Activated T-cell treated with anti-CD3 and anti-CD28 coated beads, Interleukin-2, amount 50 U/mL, for 4 hours (primary cell): ENCODE data around the gene XIRP2. TPM values are rescaled to one million over a fixed set of nuclear protein-coding genes. Genes with fewer than 3 reads are reported as not detected.

Experiments used
- ATAC-seq, 2 donors: fragments of 200-7000 bp; cut with Tn5 transposase; one replicate each; pipeline ENCODE4 v1.10.0; 2021
- DNase-seq: peaks from one replicate; pipeline ENCODE4 v3.0.0-alpha.2; 2020
- H3K27me3 Mint-ChIP-seq: one replicate; pipeline ENCODE4 v1.8.0; 2021; ENCODE audit warnings: low read depth, mixed read lengths
- H3K36me3 Mint-ChIP-seq: one replicate; pipeline ENCODE4 v1.8.0; 2022; ENCODE audit warnings: mixed read lengths; ENCODE audit not compliant: insufficient read depth
- H3K4me1 Mint-ChIP-seq: one replicate; pipeline ENCODE4 v1.8.0; 2021; ENCODE audit warnings: low read depth, mixed read lengths
- H3K4me3 Mint-ChIP-seq: one replicate; pipeline ENCODE4 v1.8.0; 2021; ENCODE audit warnings: mild to moderate bottlenecking, moderate library complexity, mixed read lengths
- H3K9me3 Mint-ChIP-seq: one replicate; pipeline ENCODE4 v1.8.0; 2021; ENCODE audit warnings: mixed read lengths
- total RNA-seq, 3 donors: library from RNA; stranded (reverse); gene quantifications; one replicate each; pipeline ENCODE4 v1.2.1, GENCODE V29; 2021

The XIRP2 gene, protein sequence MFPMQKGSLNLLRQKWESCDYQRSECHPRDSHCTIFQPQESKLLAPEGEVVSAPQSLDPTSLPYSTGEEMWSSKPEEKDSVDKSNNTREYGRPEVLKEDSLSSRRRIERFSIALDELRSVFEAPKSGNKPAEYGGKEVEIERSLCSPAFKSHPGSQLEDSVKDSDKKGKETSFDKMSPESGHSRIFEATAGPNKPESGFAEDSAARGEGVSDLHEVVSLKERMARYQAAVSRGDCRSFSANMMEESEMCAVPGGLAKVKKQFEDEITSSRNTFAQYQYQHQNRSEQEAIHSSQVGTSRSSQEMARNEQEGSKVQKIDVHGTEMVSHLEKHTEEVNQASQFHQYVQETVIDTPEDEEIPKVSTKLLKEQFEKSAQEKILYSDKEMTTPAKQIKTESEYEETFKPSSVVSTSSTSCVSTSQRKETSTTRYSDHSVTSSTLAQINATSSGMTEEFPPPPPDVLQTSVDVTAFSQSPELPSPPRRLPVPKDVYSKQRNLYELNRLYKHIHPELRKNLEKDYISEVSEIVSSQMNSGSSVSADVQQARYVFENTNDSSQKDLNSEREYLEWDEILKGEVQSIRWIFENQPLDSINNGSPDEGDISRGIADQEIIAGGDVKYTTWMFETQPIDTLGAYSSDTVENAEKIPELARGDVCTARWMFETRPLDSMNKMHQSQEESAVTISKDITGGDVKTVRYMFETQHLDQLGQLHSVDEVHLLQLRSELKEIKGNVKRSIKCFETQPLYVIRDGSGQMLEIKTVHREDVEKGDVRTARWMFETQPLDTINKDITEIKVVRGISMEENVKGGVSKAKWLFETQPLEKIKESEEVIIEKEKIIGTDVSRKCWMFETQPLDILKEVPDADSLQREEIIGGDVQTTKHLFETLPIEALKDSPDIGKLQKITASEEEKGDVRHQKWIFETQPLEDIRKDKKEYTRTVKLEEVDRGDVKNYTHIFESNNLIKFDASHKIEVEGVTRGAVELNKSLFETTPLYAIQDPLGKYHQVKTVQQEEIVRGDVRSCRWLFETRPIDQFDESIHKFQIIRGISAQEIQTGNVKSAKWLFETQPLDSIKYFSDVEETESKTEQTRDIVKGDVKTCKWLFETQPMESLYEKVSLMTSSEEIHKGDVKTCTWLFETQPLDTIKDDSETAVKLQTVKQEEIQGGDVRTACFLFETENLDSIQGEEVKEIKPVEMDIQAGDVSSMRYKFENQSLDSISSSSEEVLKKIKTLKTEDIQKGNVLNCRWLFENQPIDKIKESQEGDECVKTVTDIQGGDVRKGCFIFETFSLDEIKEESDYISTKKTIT (N-terminal part only)
- not detected for total RNA-seq

DNA sequence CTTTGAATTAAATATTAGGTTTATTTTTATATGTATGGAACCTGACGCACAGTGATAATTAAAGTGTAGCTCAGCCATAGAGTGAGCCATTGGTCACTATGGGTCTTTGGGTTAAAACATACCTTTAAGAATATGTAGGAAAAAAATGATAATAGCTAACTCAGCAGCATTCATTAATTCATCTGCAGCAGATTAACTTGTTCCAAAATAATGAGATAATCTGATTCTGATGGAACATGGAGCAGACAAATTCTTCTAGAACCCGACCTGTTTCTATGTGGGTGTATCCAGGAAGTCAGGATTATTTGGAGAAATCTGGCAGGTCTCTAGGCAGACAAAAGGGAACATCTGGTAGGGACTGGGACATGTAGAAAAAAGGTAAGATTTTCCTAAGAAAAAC is at the start of gene XIRP2:
TSS of gene XIRP2 (plus strand) at position 301 of the 400 bp plus-strand sequence. CDS start 15,003 bp downstream, outside the sequence.
- ATAC-seq (no peak), DNase-seq (no peak)
- H3K27me3 Mint-ChIP-seq: no peaks in the 10 kb centered on the region
- H3K4me3 Mint-ChIP-seq: no peak within 1 kb of the TSS
- H3K4me1 Mint-ChIP-seq: no peaks in the 10 kb centered on the region
- H3K9me3 Mint-ChIP-seq: no peaks in the 10 kb centered on the region
- H3K36me3 Mint-ChIP-seq: no peaks in the 10 kb centered on the region

DNA sequence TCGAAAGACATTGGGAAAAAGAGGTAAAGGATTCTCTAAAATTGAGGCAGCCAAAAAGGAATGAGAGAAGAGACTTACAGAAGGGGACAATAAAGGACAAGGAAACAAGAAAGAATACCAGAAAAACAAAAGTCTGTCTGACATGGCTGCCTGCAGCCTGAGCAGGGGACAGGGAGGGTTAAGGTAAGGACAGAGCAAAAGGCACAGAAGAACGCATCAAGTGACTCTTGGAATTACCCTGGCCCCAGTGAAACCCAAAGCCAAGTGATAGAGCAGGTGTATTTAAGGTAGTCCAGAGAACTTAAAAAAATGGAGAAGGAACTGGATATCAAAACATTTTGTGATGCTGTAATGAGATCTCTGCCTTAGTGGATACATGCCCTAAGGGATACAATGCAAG is 47.1 kb upstream of the XIRP2 start:
- Mint-ChIP-seq H3K27me3 (no peaks in the 10 kb centered on the region), H3K9me3 (no peaks in the 10 kb centered on the region), H3K36me3 (no peaks in the 10 kb centered on the region), H3K4me1 (no peaks in the 10 kb centered on the region), H3K4me3 (no peak overlapping the region)
- DNase-seq (no peak), ATAC-seq (no peak)

DNA sequence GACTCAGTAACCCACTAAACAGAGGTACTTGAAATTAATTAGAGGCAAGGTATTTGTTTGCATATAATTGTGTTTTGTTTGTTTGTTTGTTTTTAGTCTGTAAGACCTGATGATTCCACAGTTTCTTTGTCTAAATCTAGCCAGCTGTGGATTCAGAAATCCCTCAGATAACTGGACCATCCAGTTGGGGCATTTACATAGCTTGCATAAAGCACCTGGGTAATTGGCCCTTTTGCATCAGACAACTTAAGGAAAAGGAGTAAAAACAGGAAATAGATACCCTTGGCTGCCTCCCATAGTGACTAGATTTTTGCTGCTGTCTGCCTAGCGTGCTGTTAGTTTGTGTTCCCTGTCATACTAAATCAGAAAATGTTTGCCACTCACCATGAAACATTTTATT is 46.6 kb upstream of the XIRP2 start:
- H3K36me3 Mint-ChIP-seq: no peaks in the 10 kb centered on the region

DNA sequence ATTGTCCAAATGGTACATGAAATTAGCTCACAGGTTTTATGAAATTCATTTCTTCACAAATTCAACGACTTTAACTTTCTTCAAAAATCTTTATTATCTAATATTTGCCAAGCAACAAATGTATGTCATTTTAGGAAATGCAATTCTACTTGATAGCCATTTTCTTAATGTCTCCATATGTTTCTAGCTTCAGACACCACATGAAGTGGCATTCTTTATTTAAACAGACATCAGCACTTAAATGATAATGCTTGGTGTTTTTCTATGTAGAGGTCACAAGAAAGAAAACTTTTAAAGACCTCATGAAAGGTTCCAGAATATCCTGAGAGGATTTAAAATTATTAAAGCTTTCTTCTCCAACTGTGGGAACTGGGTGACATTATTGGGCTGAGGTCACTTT is 44.2 kb upstream of the XIRP2 start:
- ATAC-seq (no peak), DNase-seq (no peak)
- no peak overlapping the region for H3K4me3 Mint-ChIP-seq
- H3K9me3 Mint-ChIP-seq: peaks cover 17% of the 10 kb centered on the region
- H3K36me3 Mint-ChIP-seq: no peaks in the 10 kb centered on the region
- H3K4me1 Mint-ChIP-seq: no peaks in the 10 kb centered on the region
- no peaks in the 10 kb centered on the region for H3K27me3 Mint-ChIP-seq

More for the DNA sequence above, 46.6 kb upstream of the XIRP2 start:
- ATAC-seq (no peak), DNase-seq (no peak)
- H3K4me1 Mint-ChIP-seq: no peaks in the 10 kb centered on the region
- no peaks in the 10 kb centered on the region for H3K27me3 Mint-ChIP-seq
- H3K9me3 Mint-ChIP-seq: peaks cover 4% of the 10 kb centered on the region
- no peak overlapping the region for H3K4me3 Mint-ChIP-seq

DNA sequence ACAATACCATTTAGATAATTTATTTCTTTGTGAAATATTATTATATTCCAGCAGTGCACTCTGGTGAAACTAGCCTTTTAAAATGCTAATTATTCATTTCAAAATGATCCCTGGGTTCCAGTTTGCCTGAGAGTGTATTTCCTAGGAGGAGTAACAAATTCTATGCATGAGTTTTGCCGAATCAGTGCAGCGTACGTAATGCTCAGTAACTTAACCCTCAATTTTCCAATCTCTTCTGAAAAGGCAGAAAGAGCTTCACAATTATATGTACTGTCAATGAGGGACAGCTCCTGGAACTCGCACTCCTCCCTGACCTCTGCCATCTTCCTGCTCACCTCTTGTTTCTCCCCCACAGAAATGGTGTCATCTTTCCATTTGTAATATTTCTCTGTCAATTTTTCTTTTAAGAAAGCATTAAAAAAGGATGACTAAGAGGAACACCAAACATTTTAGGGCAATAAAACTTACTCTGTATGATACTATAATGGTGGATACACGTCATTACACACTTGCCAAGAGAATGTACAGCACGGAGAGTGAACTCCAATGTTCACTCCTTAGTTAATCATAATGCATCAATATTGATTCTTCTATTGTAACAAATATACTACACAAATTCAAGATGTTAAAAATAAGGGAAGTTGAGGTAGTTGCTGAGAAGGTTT is 25.7 kb upstream of the XIRP2 start:
- H3K4me3 Mint-ChIP-seq: no peak overlapping the region
- ATAC-seq (no peak), DNase-seq (no peak)
- H3K36me3 Mint-ChIP-seq: no peaks in the 10 kb centered on the region
- H3K9me3 Mint-ChIP-seq: no peaks in the 10 kb centered on the region
- H3K27me3 Mint-ChIP-seq: no peaks in the 10 kb centered on the region
- no peaks in the 10 kb centered on the region for H3K4me1 Mint-ChIP-seq

DNA sequence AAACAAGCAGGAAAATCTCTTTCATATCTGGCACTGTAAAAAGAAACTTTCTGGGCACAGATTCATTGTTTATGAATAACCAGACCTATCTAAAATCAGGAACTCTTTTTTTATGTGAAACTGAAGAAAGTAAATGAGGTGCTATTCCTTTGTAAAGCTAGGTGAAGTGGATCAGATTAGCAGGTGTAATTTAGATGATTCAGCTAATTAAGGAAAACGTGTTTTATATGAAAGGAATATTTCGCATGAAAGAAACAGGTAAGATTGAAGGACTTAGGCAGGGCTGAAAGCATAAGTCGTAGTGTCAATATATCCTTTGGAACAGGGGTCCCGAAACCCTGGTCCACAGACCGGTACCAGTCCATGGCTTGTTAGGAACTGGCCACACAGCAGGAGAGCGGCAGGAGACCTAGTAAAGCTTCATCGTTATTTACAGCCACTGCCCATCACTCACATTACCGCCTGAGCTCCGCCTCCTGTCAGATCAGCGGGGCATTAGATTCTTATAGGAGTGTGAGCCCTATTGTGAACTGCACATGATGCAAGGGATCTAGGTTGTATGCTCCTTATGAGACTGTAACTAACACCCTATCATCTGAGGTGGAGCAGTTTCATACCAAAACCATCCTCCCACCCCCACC is 20.3 kb upstream of the XIRP2 start:
- no peaks in the 10 kb centered on the region for H3K36me3 Mint-ChIP-seq
- no peaks in the 10 kb centered on the region for H3K4me1 Mint-ChIP-seq
- DNase-seq: no peak
- H3K9me3 Mint-ChIP-seq: peaks cover 4% of the 10 kb centered on the region
- no peaks in the 10 kb centered on the region for H3K27me3 Mint-ChIP-seq
- ATAC-seq: no peak
- H3K4me3 Mint-ChIP-seq: no peak overlapping the region

DNA sequence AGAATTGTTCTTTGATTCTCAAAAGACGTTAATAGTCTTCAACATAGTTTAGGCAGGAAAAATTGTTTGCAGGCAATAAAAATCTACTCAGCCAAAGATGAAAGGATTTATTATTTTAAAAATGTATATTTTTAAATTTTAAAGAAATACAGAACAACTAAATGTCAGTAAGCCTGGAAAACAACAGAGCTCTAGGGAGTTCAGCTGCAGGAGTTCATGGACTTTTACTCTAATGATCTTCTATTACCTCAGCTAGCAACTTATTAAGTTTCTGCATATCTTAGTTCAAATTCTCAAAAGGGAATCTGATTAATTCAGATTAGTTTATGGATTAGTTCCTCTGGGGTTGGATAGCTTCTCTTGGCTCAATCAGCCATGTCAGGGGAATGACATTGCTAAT is 17.9 kb upstream of the XIRP2 start:
- Mint-ChIP-seq H3K36me3 (no peaks in the 10 kb centered on the region), H3K4me1 (no peaks in the 10 kb centered on the region), H3K4me3 (no peak overlapping the region), H3K9me3 (peaks cover 4% of the 10 kb centered on the region), H3K27me3 (no peaks in the 10 kb centered on the region)
- ATAC-seq (no peak), DNase-seq (no peak)

DNA sequence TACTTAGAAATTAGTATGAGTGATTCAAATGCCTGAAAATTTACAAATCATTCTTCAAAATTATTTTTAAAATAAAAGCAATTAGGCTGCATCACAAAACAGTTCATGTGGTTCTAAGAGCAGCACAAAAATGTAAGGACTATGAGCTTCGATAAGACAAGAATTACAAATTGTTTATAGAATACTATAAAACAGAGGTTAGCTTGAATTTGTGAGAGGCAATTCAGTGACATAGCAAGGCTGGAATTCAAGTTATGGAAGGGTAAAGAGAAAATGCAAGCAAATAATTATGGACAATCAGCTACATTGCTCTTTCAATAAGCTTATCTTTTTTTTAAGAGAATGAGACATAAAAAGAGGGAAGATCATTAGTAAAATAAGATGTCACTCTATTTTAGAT is 7.1 kb upstream of the XIRP2 start:
- DNase-seq: no peak
- Mint-ChIP-seq H3K36me3 (no peaks in the 10 kb centered on the region), H3K9me3 (no peaks in the 10 kb centered on the region), H3K4me1 (no peaks in the 10 kb centered on the region), H3K4me3 (no peak overlapping the region), H3K27me3 (no peaks in the 10 kb centered on the region)
- ATAC-seq: no peak

DNA sequence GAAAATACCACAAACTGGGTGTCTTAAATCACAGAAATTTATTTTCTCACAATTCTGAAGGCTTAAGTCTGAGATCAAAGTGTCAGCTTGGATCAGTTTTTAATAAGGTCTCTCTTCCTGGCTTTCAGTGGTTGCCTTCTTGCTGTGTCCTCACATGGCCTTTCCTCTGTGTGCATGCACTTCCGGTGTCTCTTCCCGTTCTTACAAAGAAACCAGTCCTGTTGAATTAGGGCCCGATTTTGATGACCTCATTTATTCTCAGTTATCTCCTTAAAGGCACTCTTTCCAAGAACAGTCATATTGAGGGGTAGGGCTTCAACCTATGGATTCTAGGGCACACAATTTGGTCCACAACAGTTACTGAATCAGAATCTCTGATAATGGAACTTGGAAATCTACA is 5.4 kb upstream of the XIRP2 start:
- no peaks in the 10 kb centered on the region for H3K36me3 Mint-ChIP-seq
- H3K4me3 Mint-ChIP-seq: no peak overlapping the region
- H3K27me3 Mint-ChIP-seq: no peaks in the 10 kb centered on the region
- ATAC-seq (no peak), DNase-seq (no peak)
- no peaks in the 10 kb centered on the region for H3K4me1 Mint-ChIP-seq
- H3K9me3 Mint-ChIP-seq: no peaks in the 10 kb centered on the region

DNA sequence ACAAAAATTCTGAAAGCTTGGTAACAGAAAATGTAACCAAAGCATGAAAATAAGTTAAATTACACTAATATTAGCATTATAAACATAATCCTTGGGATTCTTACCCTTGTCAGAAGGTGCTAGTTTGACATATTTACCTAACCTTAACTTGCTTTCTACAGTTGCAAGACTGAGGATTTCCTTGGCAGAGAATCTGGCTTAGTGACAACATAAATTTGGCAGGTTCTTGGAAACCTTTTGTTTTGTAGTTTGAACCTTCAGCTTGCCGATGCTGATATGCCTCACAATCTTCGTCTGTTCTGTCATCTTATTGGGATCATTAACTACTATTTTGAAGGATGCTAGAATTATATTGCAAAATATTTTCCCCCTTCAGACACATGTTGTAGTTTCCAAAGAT is 3.4 kb downstream of the XIRP2 start:
- DNase-seq (no peak), ATAC-seq (no peak)
- Mint-ChIP-seq H3K27me3 (no peaks in the 10 kb centered on the region), H3K36me3 (no peaks in the 10 kb centered on the region), H3K4me1 (no peaks in the 10 kb centered on the region), H3K9me3 (no peaks in the 10 kb centered on the region), H3K4me3 (no peak overlapping the region)

DNA sequence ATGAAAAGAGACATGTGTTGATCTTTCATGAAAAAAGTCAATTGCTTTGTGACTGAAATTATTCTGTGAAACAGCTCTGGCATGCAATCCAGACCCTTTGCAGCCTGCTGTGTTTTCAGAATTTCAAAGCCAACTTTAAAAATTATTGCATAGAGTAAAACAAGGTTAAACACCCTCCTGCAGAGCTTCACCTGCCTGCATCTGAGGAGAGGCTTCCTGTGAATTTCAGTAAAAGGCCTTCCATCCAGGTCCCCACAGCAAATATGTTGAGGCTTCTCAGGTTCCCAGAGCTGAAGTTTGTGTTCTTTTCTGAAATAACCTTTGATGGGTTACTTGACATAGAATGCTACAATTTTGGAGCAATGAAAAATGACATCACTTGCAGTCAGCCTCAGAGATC is 4.1 kb downstream of the XIRP2 start:
- H3K4me1 Mint-ChIP-seq: no peaks in the 10 kb centered on the region
- no peaks in the 10 kb centered on the region for H3K36me3 Mint-ChIP-seq
- H3K4me3 Mint-ChIP-seq: no peak overlapping the region
- no peak for DNase-seq
- no peak for ATAC-seq
- no peaks in the 10 kb centered on the region for H3K27me3 Mint-ChIP-seq
- H3K9me3 Mint-ChIP-seq: no peaks in the 10 kb centered on the region

DNA sequence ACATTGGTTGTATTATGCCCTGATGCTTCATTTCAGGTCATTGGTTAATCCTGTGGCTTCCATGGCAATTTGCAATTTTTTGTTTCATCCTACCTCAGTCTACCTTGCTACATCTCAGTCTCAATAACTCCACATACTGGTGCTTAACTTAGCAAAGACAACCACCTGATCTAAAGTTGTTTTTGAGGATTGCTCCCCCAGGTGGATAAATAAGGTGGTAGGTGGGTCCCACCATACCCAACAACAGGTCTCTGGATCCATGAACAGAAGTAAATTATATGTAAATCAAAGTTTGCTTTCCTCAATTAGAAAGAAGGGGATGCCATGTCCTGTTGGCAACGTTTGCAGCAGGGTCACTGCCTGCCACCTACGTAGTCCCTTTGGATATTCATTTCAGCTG is 7.0 kb downstream of the XIRP2 start:
- Mint-ChIP-seq H3K4me3 (no peak overlapping the region), H3K4me1 (no peaks in the 10 kb centered on the region), H3K36me3 (no peaks in the 10 kb centered on the region), H3K27me3 (no peaks in the 10 kb centered on the region), H3K9me3 (peaks cover 2% of the 10 kb centered on the region)
- DNase-seq (no peak), ATAC-seq (no peak)

DNA sequence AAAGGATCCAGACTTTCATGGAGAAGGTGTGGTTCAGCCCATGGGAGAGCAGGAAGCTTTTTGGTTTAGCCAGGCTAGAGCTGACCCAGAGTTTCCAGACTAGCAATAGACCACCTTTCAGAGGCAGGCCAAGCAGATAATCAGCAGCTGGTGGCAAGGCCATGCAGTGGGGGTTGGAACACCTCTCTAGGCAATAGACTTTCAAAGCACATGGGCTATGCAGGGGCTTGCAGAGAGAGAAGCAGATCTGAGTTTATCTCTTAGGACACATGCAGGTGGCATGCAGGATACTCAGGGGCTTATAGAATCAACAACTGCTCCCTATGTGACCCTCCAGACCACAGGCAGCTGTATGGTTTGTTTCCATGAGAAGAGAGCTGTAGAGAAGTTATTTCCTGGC is 9.4 kb downstream of the XIRP2 start:
- no peak overlapping the region for H3K4me3 Mint-ChIP-seq
- no peak for DNase-seq
- no peak for ATAC-seq
- no peaks in the 10 kb centered on the region for H3K36me3 Mint-ChIP-seq
- H3K9me3 Mint-ChIP-seq: peaks cover 6% of the 10 kb centered on the region
- H3K4me1 Mint-ChIP-seq: no peaks in the 10 kb centered on the region
- no peaks in the 10 kb centered on the region for H3K27me3 Mint-ChIP-seq
